NCI-H2196 treated with DMSO at 0.1 percent for 48 hours (cell line): ENCODE results near the gene CDH6.

Experiments used
- DNase-seq: peaks from one replicate; lab custom pipeline; 2025; ENCODE audit not compliant: unreplicated experiment; lab: John Stamatoyannopoulos, UW

Gene CDH6

DNA sequence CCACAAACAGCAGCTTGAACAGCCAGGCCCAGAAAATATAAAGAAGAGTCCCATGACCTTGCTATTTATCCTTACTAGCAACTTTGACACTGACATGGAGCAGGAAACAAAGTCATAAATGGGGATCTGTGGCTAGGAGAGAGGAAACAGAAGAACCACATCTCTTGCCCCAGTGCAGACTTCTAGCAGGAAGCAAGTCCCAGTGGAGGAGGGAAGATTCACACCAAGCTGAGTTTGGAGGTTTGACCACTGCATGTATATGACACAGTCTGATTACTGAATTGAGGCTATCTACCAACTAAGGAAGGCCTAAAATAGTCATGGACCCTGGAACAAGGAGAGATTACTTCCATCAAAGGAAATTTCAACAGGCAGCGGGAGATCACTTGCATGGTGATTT lies 51.4 kb downstream of the CDH6 start:
- no peak for DNase-seq

GRCh38 chr5:31247381-31247780 lies 53.9 kb downstream of the CDH6 start:
- DNase-seq, result no peak

DNA sequence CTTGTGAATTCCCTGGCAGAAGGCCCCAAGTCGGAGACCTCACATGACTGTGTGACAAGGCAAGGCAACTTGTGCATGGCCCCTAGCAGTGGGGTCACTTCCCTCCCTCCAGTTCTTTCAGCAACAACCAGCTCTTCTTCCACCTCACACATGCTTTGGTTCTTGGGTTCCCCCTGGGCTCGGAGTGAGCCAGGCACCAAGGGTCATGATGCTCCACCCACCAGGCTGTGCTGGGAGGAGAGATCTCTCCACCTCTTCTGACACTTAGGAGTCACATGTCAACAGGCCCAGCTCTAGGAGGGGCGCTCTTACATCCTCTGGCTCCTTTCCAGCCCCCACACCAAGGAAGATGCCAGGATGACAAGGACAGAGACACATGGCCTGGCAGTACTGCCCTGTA lies 56.7 kb downstream of the CDH6 start:
- DNase-seq, result no peak

- DNase-seq, result no peak
Observed at GRCh38 chr5:31251032-31251431, 57.5 kb downstream of the CDH6 start.

DNA sequence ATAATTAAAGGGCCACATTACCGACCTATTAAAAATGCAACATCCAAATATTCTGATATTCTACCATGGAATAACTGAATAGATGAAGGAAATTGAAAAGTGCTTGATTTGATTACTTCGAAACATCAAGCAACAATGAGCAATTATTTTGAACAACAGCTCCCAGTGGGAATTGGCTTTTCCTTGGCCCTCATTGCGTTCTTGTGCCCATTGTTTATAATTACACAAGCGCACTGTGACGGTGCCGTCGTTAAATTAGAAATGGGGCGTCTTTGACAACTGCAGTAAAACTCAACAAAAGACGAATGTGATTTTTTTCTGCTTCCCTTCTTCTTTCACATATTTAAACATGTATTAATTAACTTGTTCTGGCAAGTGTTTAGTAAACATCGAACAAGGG lies 61.6 kb downstream of the CDH6 start:
- no peak for DNase-seq

DNA sequence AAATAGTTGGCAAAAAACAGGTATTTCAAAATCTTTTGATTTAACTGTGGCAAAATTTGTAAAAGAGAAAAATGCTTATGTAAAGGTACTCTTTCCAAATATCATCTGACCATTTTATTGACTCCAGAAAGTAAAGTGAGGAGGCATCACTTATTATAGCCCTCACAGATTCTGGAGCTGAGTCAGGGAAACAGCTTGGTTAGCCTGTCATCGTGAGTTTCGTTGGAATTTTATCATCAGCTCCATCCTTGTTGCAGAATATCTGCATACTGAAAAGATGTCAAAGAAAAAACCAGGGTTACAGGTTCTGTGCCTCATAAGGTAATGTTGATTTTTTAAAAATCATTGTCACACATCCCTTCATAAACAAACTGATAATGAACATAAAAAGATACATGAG lies 74.8 kb downstream of the CDH6 start:
- DNase-seq, result no peak

DNA sequence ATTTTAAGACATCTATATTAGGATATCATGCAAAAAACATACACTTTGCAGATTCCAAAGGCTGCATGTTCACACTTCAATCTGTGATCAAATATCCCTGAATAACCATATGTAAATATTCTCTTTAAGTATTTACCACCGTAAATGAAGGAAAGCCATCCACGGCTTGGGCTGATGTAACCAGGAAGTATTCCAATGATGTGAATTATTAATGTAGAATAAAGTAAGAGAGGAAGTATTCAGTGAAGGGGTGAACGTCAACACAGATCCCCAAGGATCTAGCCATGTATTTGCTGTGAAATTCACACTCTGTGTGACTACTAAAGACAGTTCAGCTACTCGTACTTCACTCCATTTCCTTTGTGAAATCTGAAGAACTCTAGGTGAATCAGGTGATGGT lies 75.2 kb downstream of the CDH6 start:
- DNase-seq, result no peak

- no peak for DNase-seq
Observed at GRCh38 chr5:31269259-31269658, 75.8 kb downstream of the CDH6 start.

GRCh38 chr5:31270396-31270795 lies 76.9 kb downstream of the CDH6 start:
- DNase-seq, result no peak

DNA sequence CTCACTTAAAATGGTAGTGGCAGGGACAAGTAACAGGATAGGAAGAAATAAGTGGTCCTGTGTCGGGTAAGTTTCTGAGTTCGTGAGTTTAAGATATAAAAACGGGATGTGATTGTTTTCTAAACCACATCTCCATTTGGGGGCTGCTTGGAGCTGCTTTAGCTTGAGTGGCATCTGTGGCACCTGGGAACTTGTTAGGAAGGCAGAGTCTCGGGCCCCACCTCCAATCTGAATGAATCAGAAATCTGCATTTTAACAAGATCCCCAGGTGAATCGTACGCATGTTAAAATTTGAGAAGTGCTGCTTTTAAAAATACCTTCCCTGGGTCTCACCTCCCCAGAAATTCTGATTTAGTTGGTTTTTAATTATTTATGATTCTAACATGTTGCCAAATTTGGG lies 78.1 kb downstream of the CDH6 start:
- no peak for DNase-seq

- no peak for DNase-seq
Observed at GRCh38 chr5:31273161-31273560, 79.7 kb downstream of the CDH6 start.

DNA sequence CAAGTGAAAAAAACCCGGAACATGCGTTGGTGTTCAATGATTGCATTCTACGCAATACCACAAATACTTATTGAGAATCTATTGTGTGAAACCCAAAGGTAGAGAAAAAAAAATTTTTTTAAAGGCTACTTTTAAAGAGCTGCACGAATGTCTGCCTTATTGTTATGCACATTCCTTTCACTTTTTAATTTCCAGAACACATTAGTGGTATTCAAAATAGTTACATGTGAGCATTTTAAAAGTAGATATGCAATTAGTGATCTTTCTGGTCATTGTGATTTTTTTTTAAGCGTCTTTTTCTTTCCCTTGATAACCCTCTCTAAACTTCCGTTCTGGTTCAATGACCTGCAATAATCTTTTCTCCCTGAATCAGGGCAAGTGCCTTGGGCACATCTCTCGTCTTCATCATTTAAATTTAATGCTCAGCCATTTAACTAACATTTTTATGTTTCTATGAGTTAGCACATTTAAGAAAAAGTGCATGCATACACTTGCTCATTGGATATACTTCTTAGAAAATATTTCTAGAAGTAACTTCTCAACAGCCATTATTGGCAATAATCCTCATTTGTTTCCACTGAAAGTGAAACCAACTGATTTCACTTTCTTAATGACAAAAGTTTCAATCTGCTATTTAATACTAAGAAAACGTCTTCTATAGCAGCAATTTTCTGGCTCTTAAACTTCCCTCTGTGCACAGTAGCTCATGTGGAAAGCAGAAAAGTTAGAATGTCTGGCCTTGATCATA lies 80.3 kb downstream of the CDH6 start:
- DNase-seq, result no peak

DNA sequence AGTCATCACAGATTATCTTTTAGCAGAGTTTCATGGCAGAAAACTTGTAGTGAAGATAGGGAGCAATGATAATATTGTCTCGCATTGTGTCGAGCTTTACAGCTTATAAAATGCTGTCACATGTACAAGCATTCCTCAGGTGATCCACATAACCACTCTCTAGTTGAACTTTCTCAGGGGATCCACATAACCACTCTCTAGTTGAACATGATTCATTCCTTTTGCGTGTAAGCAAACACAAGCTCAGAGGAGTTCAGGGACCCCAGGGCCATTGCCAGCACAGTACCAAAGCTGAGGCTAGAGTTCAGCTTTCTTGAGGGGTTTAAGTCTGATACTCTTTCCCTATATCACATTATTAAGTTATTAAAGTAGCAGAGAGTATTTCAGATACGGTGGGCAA lies 86.7 kb downstream of the CDH6 start:
- no peak for DNase-seq

- DNase-seq, result no peak
Observed at GRCh38 chr5:31283326-31283725, 89.8 kb downstream of the CDH6 start.

DNA sequence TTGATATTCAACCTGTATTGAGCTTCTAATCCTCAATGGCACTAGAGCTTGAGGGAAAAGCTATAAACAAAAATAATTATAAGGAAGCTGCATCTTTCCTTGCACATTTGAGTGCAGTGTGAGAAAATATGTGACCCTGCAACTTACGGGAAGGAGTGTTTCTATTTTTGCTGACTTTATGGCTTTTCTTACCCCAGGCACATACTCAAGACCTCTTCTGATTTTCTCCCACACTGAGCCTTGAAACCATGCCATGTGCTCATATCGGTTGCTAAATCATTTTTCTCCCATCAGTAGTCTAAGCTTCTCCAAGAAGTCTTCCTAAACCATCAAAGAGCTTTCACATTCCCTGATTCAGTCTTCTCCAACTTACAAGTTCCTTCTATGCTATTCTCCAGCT lies 91.5 kb downstream of the CDH6 start:
- no peak for DNase-seq

GRCh38 chr5:31287985-31288384 lies 94.5 kb downstream of the CDH6 start:
- DNase-seq, result no peak

DNA sequence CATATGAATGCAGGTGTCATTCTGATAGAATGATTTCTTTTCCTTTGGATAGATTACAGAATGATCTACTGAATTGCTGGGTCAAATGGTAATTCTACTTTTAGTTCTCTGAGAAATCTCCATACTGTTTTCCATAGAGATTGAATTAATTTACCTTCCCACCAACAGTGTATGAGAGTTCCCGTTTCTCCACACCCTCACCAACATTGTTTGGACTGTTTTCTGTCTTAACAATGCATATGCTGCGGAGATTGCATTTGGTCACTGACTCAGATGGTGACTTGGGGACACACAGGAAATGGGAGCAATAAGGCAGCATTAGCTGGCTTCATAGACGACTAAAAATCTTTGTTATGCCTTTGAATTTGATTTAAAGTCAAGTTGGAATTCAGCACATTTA lies 95.9 kb downstream of the CDH6 start:
- DNase-seq, result no peak

- DNase-seq, result no peak
Observed at GRCh38 chr5:31291323-31291854, 97.9 kb downstream of the CDH6 start.

DNA sequence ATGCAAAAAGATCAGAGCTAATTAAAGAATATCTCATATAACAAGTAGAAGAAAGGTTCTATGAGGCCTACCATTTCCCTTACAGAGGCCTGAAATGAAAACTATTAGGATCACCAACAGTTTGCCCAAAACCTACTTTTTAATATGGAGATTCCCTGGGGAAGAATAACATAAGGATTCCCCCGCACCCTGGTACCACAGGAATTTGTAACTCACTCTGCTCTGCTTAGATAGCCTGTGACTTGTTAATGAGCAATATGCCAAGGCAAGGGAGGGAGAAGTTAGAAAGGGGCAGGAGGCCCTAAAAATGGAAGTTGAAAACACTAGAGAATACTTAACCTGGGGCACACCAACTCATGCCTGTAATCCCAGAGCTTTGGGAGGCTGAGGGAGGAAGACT lies 107.0 kb downstream of the CDH6 start:
- DNase-seq, result no peak

- no peak for DNase-seq
Observed at GRCh38 chr5:31301833-31302232, 108.3 kb downstream of the CDH6 start.

DNA sequence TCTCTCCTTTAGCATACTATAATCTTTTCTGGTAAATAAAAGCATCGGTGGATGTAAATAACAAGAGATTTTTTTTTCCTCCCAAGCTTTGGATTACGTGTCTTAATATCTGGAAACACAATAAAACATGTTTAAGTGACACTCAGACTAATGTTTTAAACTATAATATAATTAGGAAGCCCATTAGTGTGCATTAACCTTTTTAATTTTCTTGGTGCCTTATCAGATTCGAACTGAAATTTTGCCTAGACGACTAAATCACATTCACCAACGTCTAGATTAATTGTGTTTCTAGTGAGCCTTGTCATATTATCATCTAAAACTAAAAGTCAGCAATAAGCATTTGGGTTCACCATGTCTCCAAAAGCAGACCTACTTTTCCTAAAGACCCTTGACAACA lies 110.2 kb downstream of the CDH6 start:
- no peak for DNase-seq

- no peak for DNase-seq
Observed at GRCh38 chr5:31317665-31318064, 124.2 kb downstream of the CDH6 start.

DNA sequence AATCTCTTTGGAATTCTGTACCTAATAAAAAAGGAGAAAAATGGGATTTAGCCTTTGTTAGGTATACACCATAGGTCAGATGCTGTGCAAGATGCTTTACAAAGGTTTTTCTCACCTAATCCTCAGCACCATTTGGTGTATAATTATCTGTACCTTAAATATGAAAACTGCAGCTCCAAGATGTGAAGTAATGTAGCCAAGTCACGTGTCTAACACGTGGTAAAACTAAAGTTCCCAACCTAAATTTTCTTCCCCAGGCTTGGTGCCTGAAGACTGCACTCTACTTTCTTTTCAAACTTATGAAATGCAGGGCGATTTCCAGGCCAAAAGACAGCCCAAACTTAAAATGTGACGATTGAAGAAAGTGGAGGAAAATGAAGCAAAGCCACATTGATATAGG lies 125.8 kb downstream of the CDH6 start:
- no peak for DNase-seq
